ENCODE results near the gene FBRSL1.
"Not testable (repeated sequence)": the region's sequence is repeated elsewhere in the genome, so short reads cannot be mapped to it uniquely, and the experiment has no call there.

The FBRSL1 gene

DNA sequence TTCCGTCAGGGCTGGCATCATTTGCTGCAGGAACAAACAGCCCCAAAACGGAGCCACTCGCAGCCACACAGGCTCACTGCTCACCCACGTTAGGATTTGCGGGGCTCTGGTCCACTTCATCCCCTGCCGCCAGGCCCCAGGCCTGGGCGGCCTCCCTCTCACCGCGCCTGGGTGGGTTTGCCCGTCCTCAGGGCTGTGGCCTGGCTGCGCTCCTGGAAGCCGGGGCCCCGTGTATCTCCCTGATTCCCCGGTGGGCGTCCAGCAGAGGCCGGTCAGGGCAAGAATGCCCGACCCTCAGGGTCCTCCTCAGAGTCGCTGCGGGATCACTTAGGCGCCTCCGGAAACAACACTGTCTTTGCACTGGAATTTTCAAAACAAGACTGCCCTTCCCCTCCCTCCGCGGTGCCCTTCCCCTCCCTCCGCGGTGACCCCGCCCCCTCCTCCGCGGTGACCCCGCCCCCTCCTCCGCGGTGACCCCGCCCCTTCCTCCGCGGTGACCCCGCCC lies 15.7 kb upstream of the FBRSL1 start:
- Histone ChIP-seq H3K27me3 (ENCODE audit: control insufficient read depth, insufficient read depth, low read length) (peaks cover 34% of the 10 kb centered on the region), H3K27ac (ENCODE audit: low read depth, low read length) (no peak overlapping the region), H3K4me3 (ENCODE audit: low read depth, low read length) (no peak overlapping the region), H3K4me1 (ENCODE audit: control insufficient read depth, insufficient read depth, low read length) (peaks cover 1% of the 10 kb centered on the region; the same call in 1 of the 2 replicates), H3K36me3 (ENCODE audit: control insufficient read depth, insufficient read depth, low read length) (no peaks in the 10 kb centered on the region), H3K9me3 (ENCODE audit: control insufficient read depth, insufficient read depth, low read length) (0 out of 2 replicates have a peak, but pooled peaks cover 5% of the 10 kb centered on the region), H3K9ac (ENCODE audit: low read depth, low read length) (no peak overlapping the region)

DNA sequence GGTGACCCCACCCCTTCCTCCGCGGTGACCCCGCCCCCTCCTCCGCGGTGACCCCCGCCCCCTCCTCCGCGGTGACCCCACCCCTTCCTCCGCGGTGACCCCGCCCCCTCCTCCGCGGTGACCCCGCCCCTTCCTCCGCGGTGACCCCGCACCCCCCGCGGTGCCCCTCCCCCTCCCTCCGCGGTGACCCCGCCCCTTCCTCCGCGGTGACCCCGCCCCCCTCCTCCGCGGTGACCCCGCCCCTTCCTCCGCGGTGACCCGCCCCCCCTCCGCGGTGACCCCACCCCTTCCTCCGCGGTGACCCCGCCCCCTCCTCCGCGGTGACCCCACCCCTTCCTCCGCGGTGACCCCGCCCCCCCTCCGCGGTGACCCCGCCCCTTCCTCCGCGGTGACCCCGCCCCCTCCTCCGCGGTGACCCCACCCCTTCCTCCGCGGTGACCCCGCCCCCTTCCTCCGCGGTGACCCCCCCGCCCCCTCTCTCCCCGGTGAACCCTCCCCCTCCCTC lies 15.1 kb upstream of the FBRSL1 start:
- H3K4me3 ChIP-seq (ENCODE audit: low read depth, low read length); H3K4me1 ChIP-seq (ENCODE audit: control insufficient read depth, insufficient read depth, low read length): not testable (repeated sequence)

DNA sequence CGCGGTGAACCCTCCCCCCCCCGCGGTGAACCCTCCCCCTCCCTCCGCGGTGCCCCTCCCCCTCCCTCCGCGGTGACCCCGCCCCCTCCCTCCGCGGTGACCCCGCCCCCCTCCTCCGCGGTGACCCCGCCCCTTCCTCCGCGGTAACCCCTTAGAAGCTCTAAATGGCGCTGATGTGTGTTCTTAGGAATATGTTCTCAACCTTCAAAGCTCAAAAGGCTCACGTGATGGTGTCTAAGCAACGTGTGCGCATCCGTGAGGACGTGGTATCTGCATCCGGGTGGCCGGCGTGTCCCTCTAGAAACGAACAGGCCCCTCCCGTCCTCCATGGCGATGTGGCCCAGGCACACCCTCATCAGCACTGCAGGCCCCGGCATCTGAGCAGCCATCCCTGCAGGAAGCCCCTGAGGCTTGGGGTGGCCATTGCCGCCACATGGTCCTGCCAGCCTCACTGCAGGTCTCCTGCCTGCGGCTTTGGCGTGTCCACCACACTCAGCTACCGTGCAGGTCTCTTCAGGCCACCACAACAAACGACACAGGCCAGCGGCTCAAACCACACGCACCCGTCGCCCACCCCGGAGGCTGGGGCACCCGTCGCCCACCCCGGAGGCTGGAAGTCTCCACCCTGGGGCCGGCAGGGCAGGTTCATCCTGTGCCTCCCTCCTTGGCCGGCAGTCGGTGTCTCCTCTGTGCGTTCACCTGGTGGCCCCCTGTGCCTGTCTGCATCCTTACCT lies 14.5 kb upstream of the FBRSL1 start:
- H3K27ac ChIP-seq (ENCODE audit: low read depth, low read length) = no peak overlapping the region
- no peak overlapping the region for H3K9ac ChIP-seq (ENCODE audit: low read depth, low read length)
- H3K4me3 ChIP-seq (ENCODE audit: low read depth, low read length) = no peak overlapping the region
- H3K36me3 ChIP-seq (ENCODE audit: control insufficient read depth, insufficient read depth, low read length) = no peaks in the 10 kb centered on the region
- no peaks in the 10 kb centered on the region for H3K4me1 ChIP-seq (ENCODE audit: control insufficient read depth, insufficient read depth, low read length)
- H3K27me3 ChIP-seq (ENCODE audit: control insufficient read depth, insufficient read depth, low read length) = peaks cover 44% of the 10 kb centered on the region
- 0 out of 2 replicates have a peak, but pooled peaks cover 5% of the 10 kb centered on the region for H3K9me3 ChIP-seq (ENCODE audit: control insufficient read depth, insufficient read depth, low read length)

More for the DNA sequence above, 15.1 kb upstream of the FBRSL1 start:
- H3K36me3 ChIP-seq (ENCODE audit: control insufficient read depth, insufficient read depth, low read length); H3K27ac ChIP-seq (ENCODE audit: low read depth, low read length); H3K9ac ChIP-seq (ENCODE audit: low read depth, low read length); H3K9me3 ChIP-seq (ENCODE audit: control insufficient read depth, insufficient read depth, low read length): not testable (repeated sequence)
- peaks cover 38% of the 10 kb centered on the region for H3K27me3 ChIP-seq (ENCODE audit: control insufficient read depth, insufficient read depth, low read length)

GRCh38 chr12:132476038-132476414 lies 13.9 kb upstream of the FBRSL1 start:
- H3K27ac ChIP-seq (ENCODE audit: low read depth, low read length) = no peak overlapping the region
- no peaks in the 10 kb centered on the region for H3K36me3 ChIP-seq (ENCODE audit: control insufficient read depth, insufficient read depth, low read length)
- H3K4me3 ChIP-seq (ENCODE audit: low read depth, low read length) = no peak overlapping the region
- H3K9me3 ChIP-seq (ENCODE audit: control insufficient read depth, insufficient read depth, low read length) = 0 out of 2 replicates have a peak, but pooled peaks cover 5% of the 10 kb centered on the region
- H3K4me1 ChIP-seq (ENCODE audit: control insufficient read depth, insufficient read depth, low read length) = no peaks in the 10 kb centered on the region
- H3K27me3 ChIP-seq (ENCODE audit: control insufficient read depth, insufficient read depth, low read length) = peaks cover 49% of the 10 kb centered on the region
- no peak overlapping the region for H3K9ac ChIP-seq (ENCODE audit: low read depth, low read length)

GRCh38 chr12:132476421-132476820 lies 13.5 kb upstream of the FBRSL1 start:
- Histone ChIP-seq H3K27me3 (ENCODE audit: control insufficient read depth, insufficient read depth, low read length) (peaks cover 49% of the 10 kb centered on the region), H3K9ac (ENCODE audit: low read depth, low read length) (no peak overlapping the region)

DNA sequence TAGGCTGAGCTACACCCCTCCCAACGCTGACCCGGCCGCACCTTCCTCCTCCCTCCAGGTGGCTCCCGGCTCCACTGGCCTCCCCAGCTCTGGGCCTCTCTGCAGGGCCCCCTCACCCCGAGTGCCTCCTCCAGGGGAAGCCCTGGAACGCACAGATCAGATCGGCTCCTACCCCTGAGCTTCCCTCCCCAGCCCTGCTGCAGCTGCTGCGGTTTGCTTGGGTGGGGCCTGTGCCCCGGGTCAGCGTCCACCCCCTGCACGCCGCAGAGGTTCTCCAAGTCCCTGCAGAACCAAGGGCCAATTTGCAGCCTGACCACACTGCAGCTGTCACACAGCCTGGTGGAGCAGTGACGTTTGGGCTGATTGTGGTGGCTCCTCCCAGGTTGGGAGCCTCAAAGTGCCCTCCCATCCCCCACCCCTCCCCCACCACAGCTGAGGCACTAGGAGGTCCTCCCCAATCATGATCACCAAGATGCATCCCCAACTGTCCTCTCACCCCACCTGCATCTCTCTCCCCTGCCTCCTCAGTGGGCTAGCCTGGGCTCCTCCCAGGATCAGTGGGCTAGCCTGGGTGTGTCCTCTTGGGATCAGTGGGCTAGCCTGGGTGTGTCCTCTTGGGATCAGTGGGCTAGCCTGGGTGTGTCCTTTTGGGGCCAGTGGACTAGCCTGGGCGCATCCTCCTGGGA lies 12.8 kb upstream of the FBRSL1 start:
- Histone ChIP-seq H3K9ac (ENCODE audit: low read depth, low read length) (no peak overlapping the region), H3K36me3 (ENCODE audit: control insufficient read depth, insufficient read depth, low read length) (no peaks in the 10 kb centered on the region), H3K9me3 (ENCODE audit: control insufficient read depth, insufficient read depth, low read length) (0 out of 2 replicates have a peak, but pooled peaks cover 5% of the 10 kb centered on the region), H3K4me3 (ENCODE audit: low read depth, low read length) (no peak overlapping the region), H3K27me3 (ENCODE audit: control insufficient read depth, insufficient read depth, low read length) (peaks cover 56% of the 10 kb centered on the region), H3K4me1 (ENCODE audit: control insufficient read depth, insufficient read depth, low read length) (no peaks in the 10 kb centered on the region), H3K27ac (ENCODE audit: low read depth, low read length) (no peak overlapping the region)

More at GRCh38 chr12:132476421-132476820, 13.5 kb upstream of the FBRSL1 start:
- no peak overlapping the region for H3K4me3 ChIP-seq (ENCODE audit: low read depth, low read length)
- H3K4me1 ChIP-seq (ENCODE audit: control insufficient read depth, insufficient read depth, low read length) = no peaks in the 10 kb centered on the region
- H3K36me3 ChIP-seq (ENCODE audit: control insufficient read depth, insufficient read depth, low read length) = no peaks in the 10 kb centered on the region
- H3K9me3 ChIP-seq (ENCODE audit: control insufficient read depth, insufficient read depth, low read length) = 0 out of 2 replicates have a peak, but pooled peaks cover 5% of the 10 kb centered on the region
- no peak overlapping the region for H3K27ac ChIP-seq (ENCODE audit: low read depth, low read length)

- Histone ChIP-seq H3K27ac (ENCODE audit: low read depth, low read length) (no peak overlapping the region), H3K27me3 (ENCODE audit: control insufficient read depth, insufficient read depth, low read length) (peaks cover 63% of the 10 kb centered on the region)
Measured at GRCh38 chr12:132477703-132478432, 12.1 kb upstream of the FBRSL1 start.

GRCh38 chr12:132478433-132478803 lies 11.5 kb upstream of the FBRSL1 start:
- no peak overlapping the region for H3K4me3 ChIP-seq (ENCODE audit: low read depth, low read length)
- H3K4me1 ChIP-seq (ENCODE audit: control insufficient read depth, insufficient read depth, low read length) = no peaks in the 10 kb centered on the region
- H3K27me3 ChIP-seq (ENCODE audit: control insufficient read depth, insufficient read depth, low read length) = peaks cover 68% of the 10 kb centered on the region
- H3K27ac ChIP-seq (ENCODE audit: low read depth, low read length) = no peak overlapping the region
- no peaks in the 10 kb centered on the region for H3K36me3 ChIP-seq (ENCODE audit: control insufficient read depth, insufficient read depth, low read length)
- H3K9ac ChIP-seq (ENCODE audit: low read depth, low read length) = no peak overlapping the region
- 0 out of 2 replicates have a peak, but pooled peaks cover 5% of the 10 kb centered on the region for H3K9me3 ChIP-seq (ENCODE audit: control insufficient read depth, insufficient read depth, low read length)

More at GRCh38 chr12:132477703-132478432, 12.1 kb upstream of the FBRSL1 start:
- H3K4me1 ChIP-seq (ENCODE audit: control insufficient read depth, insufficient read depth, low read length) = no peaks in the 10 kb centered on the region
- H3K9ac ChIP-seq (ENCODE audit: low read depth, low read length) = no peak overlapping the region
- H3K36me3 ChIP-seq (ENCODE audit: control insufficient read depth, insufficient read depth, low read length) = no peaks in the 10 kb centered on the region
- 0 out of 2 replicates have a peak, but pooled peaks cover 5% of the 10 kb centered on the region for H3K9me3 ChIP-seq (ENCODE audit: control insufficient read depth, insufficient read depth, low read length)
- H3K4me3 ChIP-seq (ENCODE audit: low read depth, low read length) = no peak overlapping the region

DNA sequence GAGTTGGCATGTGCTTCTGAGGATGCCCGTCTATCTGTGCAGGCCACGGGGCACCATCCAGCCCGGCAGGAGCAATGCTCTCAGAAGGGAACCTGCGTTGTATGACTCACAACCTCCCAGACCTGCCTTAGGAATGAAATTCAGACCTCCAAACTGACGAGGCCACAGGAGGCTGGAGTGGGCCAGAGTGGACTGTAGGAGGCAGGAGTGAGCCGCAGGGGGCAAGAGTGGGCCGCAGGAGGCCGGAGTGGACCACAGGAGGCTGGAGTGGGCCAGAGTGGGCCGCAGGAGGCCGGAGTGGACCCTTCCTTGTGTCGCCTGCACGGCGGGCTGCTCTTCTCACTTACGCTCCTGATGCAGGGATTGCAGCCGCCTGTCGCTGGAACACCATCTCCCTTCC lies 11.1 kb upstream of the FBRSL1 start:
- Histone ChIP-seq H3K27me3 (ENCODE audit: control insufficient read depth, insufficient read depth, low read length) (peaks cover 73% of the 10 kb centered on the region), H3K9ac (ENCODE audit: low read depth, low read length) (no peak overlapping the region), H3K27ac (ENCODE audit: low read depth, low read length) (no peak overlapping the region), H3K9me3 (ENCODE audit: control insufficient read depth, insufficient read depth, low read length) (0 out of 2 replicates have a peak, but pooled peaks cover 5% of the 10 kb centered on the region), H3K4me3 (ENCODE audit: low read depth, low read length) (no peak overlapping the region), H3K4me1 (ENCODE audit: control insufficient read depth, insufficient read depth, low read length) (no peaks in the 10 kb centered on the region), H3K36me3 (ENCODE audit: control insufficient read depth, insufficient read depth, low read length) (no peaks in the 10 kb centered on the region)

GRCh38 chr12:132479291-132479690 lies 10.7 kb upstream of the FBRSL1 start:
- Histone ChIP-seq H3K27me3 (ENCODE audit: control insufficient read depth, insufficient read depth, low read length) (peaks cover 75% of the 10 kb centered on the region), H3K4me3 (ENCODE audit: low read depth, low read length) (no peak overlapping the region), H3K27ac (ENCODE audit: low read depth, low read length) (no peak overlapping the region), H3K9ac (ENCODE audit: low read depth, low read length) (no peak overlapping the region), H3K4me1 (ENCODE audit: control insufficient read depth, insufficient read depth, low read length) (no peaks in the 10 kb centered on the region), H3K36me3 (ENCODE audit: control insufficient read depth, insufficient read depth, low read length) (no peaks in the 10 kb centered on the region), H3K9me3 (ENCODE audit: control insufficient read depth, insufficient read depth, low read length) (0 out of 2 replicates have a peak, but pooled peaks cover 5% of the 10 kb centered on the region)

Data from HUES48 (cell line).